ENCODE results near the gene NKD2. TPM values are rescaled to one million over a fixed set of nuclear protein-coding genes. Genes with fewer than 3 reads are reported as not detected.

NKD2 gene
- total RNA-seq, 2 experiments from 2014 or later, result 0.38 TPM

- Histone ChIP-seq H4K20me1 (ENCODE audit: insufficient read depth, low read length) (no peaks in the 10 kb centered on the region), H3K9me3 (ENCODE audit: low read length) (no peaks in the 10 kb centered on the region), H3K36me3 (ENCODE audit: insufficient read depth, low read length) (no peaks in the 10 kb centered on the region; the same call in 1 of the 2 replicates), H3K27ac (ENCODE audit: low read depth, low read length, poor library complexity, severe bottlenecking) (no peak overlapping the region), H3K4me3 (ENCODE audit: low read depth, low read length, poor library complexity, severe bottlenecking) (no peak overlapping the region), H3K4me2 (ENCODE audit: low read length) (no peak overlapping the region), H3K9me2 (ENCODE audit: insufficient read depth, low read length) (no peaks in the 10 kb centered on the region), H3K4me1 (ENCODE audit: insufficient read depth, low read length, poor library complexity, severe bottlenecking) (no peaks in the 10 kb centered on the region), H3K79me2 (ENCODE audit: insufficient read depth, low read depth, low read length) (no peaks in the 10 kb centered on the region), H2AFZ (ENCODE audit: low read length) (no peak overlapping the region)
- intact Hi-C loops (cut with micrococcal nuclease; ENCODE audit: unreplicated experiment), result no loop called here
- TF ChIP-seq, protein P1, sequence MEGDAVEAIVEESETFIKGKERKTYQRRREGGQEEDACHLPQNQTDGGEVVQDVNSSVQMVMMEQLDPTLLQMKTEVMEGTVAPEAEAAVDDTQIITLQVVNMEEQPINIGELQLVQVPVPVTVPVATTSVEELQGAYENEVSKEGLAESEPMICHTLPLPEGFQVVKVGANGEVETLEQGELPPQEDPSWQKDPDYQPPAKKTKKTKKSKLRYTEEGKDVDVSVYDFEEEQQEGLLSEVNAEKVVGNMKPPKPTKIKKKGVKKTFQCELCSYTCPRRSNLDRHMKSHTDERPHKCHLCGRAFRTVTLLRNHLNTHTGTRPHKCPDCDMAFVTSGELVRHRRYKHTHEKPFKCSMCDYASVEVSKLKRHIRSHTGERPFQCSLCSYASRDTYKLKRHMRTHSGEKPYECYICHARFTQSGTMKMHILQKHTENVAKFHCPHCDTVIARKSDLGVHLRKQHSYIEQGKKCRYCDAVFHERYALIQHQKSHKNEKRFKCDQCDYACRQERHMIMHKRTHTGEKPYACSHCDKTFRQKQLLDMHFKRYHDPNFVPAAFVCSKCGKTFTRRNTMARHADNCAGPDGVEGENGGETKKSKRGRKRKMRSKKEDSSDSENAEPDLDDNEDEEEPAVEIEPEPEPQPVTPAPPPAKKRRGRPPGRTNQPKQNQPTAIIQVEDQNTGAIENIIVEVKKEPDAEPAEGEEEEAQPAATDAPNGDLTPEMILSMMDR (conservative IDR thresholded peaks at IDR 0.05; ENCODE audit: low read length), result no peak
- TF ChIP-seq EZH2phosphoT487 (IDR thresholded peaks at IDR 0.05; ENCODE audit: borderline replicate concordance, low read depth, low read length), result no peak
- no peak for DNase-seq (ENCODE audit: low spot score)
- no TSS peak for BruUV-seq (replicated peaks)
- ChIA-PET POLR2A (no interaction called here), CTCF (ENCODE audit: unreplicated experiment) (no interaction called here)
These were observed 25.0 kb upstream of the NKD2 start for GRCh38 chr5:983568-983967.

DNA sequence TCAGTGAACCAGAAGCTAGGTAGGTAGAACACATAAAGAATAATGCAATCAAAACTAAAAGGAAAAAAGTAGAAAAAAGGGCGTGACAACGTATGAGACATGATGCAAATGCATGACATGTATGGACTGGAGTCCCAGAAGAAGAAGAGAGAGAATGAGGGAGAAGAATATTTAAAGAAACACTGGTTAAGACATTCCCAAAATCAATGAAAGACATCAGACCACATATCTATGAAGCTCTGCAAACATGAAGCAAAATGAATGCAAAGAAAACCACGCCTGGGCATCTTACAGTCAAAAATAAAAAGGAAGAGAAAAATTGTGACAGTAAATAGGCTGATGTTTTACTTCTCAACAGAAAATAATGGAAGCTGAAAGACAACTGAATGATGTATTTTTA is 23.8 kb upstream of the NKD2 start:
- H3K4me2 ChIP-seq (ENCODE audit: low read length), result no peak overlapping the region
- H3K9me3 ChIP-seq (ENCODE audit: low read length), result no peaks in the 10 kb centered on the region
- POLR2A ChIA-PET, result no interaction called here
- intact Hi-C loops (cut with micrococcal nuclease; ENCODE audit: unreplicated experiment), result no loop called here
- CTCF ChIA-PET (ENCODE audit: unreplicated experiment), result no interaction called here
- no peak overlapping the region for H3K27ac ChIP-seq (ENCODE audit: low read depth, low read length, poor library complexity, severe bottlenecking)
- no peak overlapping the region for H2AFZ ChIP-seq (ENCODE audit: low read length)
- no peaks in the 10 kb centered on the region for H3K9me2 ChIP-seq (ENCODE audit: insufficient read depth, low read length)
- TF ChIP-seq, protein P1 (conservative IDR thresholded peaks at IDR 0.05; ENCODE audit: low read length), result no peak
- no peak for TF ChIP-seq EZH2phosphoT487 (IDR thresholded peaks at IDR 0.05; ENCODE audit: borderline replicate concordance, low read depth, low read length)
- no TSS peak for BruUV-seq (replicated peaks)
- DNase-seq (ENCODE audit: low spot score), result no peak
- no peak overlapping the region for H3K4me3 ChIP-seq (ENCODE audit: low read depth, low read length, poor library complexity, severe bottlenecking)
- H3K79me2 ChIP-seq (ENCODE audit: insufficient read depth, low read depth, low read length), result no peaks in the 10 kb centered on the region
- no peaks in the 10 kb centered on the region; the same call in 1 of the 2 replicates for H3K36me3 ChIP-seq (ENCODE audit: insufficient read depth, low read length)
- no peaks in the 10 kb centered on the region for H3K4me1 ChIP-seq (ENCODE audit: insufficient read depth, low read length, poor library complexity, severe bottlenecking)
- H4K20me1 ChIP-seq (ENCODE audit: insufficient read depth, low read length), result no peaks in the 10 kb centered on the region

DNA sequence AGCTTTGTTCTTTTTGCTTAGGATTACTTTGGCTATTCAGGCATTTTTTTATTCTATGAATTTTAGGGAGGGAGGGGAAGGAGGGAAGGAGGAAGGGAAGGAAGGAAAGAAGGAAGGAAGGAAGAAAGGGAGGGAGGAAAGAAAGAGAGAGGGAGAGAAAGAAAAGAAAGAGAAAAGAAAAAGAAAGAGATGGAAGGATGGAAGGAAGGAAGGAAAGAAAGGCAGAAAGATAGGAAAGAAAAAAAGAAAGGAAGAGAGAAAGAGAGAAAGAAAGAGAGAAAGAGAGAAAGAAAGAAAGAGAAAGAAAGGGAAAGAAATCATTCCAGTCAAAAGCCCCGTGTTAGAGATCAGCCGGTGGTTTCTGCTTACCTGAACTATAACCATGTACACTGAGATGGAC is 20.8 kb upstream of the NKD2 start:
- Histone ChIP-seq H3K79me2 (ENCODE audit: insufficient read depth, low read depth, low read length) (no peaks in the 10 kb centered on the region), H3K27ac (ENCODE audit: low read depth, low read length, poor library complexity, severe bottlenecking) (no peak overlapping the region), H3K4me3 (ENCODE audit: low read depth, low read length, poor library complexity, severe bottlenecking) (no peak overlapping the region), H2AFZ (ENCODE audit: low read length) (no peak overlapping the region), H3K9me2 (ENCODE audit: insufficient read depth, low read length) (no peaks in the 10 kb centered on the region), H3K4me1 (ENCODE audit: insufficient read depth, low read length, poor library complexity, severe bottlenecking) (no peaks in the 10 kb centered on the region), H3K9me3 (ENCODE audit: low read length) (no peaks in the 10 kb centered on the region), H4K20me1 (ENCODE audit: insufficient read depth, low read length) (no peaks in the 10 kb centered on the region), H3K4me2 (ENCODE audit: low read length) (no peak overlapping the region), H3K36me3 (ENCODE audit: insufficient read depth, low read length) (no peaks in the 10 kb centered on the region; the same call in 1 of the 2 replicates)
- ChIA-PET POLR2A (interaction anchor here (0.6 kb wide), 1 partner anchor 766 kb away, joined by 3 read pairs; no protein-coding TSS in a partner anchor), CTCF (ENCODE audit: unreplicated experiment) (no interaction called here)
- no peak for DNase-seq (ENCODE audit: low spot score)
- intact Hi-C loops (cut with micrococcal nuclease; ENCODE audit: unreplicated experiment), result no loop called here
- BruUV-seq (replicated peaks), result no TSS peak
- TF ChIP-seq EZH2phosphoT487 (IDR thresholded peaks at IDR 0.05; ENCODE audit: borderline replicate concordance, low read depth, low read length), result no peak
- TF ChIP-seq, protein P1 (conservative IDR thresholded peaks at IDR 0.05; ENCODE audit: low read length), result no peak

All from OCI-LY7 (cell line).